HuH-7 (cell line): ENCODE results near the gene CARMIL1.

Source experiments
- DNase-seq: peaks from one replicate; pipeline ENCODE4 v3.0.0; 2011; ENCODE audit warnings: low spot score

The CARMIL1 gene

GRCh38 chr6:25311331-25311840 lies 32.2 kb downstream of the CARMIL1 start:
- DNase-seq = no peak

DNA sequence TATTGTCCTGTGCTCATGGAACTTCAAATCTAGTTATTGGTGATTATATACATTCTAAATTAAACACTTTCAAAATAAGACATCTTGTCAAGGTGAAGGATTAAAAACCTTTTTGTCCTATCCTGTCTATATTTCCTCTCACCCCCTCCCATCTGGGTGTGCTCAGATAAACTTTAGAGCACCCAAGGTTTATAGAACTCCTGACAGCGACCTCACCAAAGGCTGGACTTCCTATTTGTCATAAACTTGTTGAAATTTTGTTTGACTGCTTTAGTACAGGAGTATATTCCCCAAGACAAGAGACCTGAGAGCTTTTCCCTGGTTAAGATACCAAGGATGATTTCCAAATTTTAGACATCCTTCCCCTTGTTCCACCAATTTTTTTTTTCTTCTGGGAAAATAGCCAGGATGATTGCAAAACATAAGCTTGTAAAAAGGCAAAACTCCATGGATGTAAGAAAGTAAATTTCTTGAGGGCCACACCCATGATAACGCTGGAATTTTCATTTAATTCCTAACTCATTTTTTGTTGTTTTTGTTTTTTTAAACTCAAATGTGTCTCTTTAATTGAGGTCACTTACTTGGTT lies 33.0 kb downstream of the CARMIL1 start:
- no peak for DNase-seq

GRCh38 chr6:25312703-25313102 lies 33.5 kb downstream of the CARMIL1 start:
- no peak for DNase-seq

DNA sequence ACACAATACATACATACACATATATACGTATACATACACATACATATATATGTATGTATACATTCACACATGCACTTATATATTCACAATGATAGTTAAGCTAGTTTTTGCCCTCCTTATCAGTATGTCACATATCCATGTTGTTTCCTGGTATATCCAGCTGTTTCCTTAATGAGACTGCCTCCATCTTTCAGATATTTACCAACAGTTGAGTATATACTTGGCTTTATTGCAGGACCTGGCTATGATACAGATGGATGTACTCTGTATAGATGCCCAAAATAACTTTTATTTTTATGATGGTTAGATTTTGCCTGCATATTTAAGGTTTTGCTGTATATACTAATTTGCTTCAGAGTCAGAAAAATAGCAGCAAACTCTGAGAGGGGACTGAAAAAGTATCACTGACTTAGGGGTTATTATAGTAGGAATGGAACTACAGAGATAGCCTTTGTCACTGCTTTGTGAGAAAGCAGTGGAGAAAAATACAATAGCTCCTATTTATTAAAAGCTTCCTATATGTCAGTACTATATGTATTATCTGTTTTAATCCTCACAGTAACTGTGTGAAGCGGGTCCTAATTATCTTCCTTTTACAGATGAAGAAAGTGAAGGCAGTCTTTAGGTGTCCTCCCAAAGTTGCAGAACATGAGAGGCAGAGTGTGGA lies 35.5 kb downstream of the CARMIL1 start:
- DNase-seq = no peak

- DNase-seq = no peak
Measured at GRCh38 chr6:25315194-25316177, 36.3 kb downstream of the CARMIL1 start.

- DNase-seq = no peak
Measured at GRCh38 chr6:25316626-25317025, 37.5 kb downstream of the CARMIL1 start.

- no peak for DNase-seq
Measured at GRCh38 chr6:25318589-25318988, 39.4 kb downstream of the CARMIL1 start.

- no peak for DNase-seq
Measured at GRCh38 chr6:25320459-25320858, 41.3 kb downstream of the CARMIL1 start.

DNA sequence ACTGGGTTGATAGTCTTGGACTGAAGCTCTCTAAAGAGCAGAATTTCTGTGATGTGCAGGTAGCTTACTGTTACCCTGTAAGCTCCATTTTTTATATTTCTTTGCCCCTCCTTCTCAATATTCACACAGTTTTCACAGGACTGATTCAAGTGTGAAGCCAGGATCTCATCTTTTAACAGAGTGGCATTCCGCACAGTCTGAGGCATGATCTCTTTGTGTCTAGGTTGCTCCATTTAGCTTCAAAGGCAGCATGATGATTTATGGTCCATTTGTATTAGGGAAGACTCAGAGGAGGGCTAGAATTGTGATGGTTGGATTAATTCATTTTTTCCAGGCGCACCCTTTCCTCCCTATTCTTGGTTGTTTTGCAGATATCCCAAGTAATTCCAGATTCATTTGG lies 43.5 kb downstream of the CARMIL1 start:
- no peak for DNase-seq

GRCh38 chr6:25324066-25324762 lies 45.0 kb downstream of the CARMIL1 start:
- DNase-seq = no peak

- no peak for DNase-seq
Measured at GRCh38 chr6:25326126-25326525, 47.0 kb downstream of the CARMIL1 start.

- no peak for DNase-seq
Measured at GRCh38 chr6:25326960-25327359, 47.8 kb downstream of the CARMIL1 start.

GRCh38 chr6:25327432-25327831 lies 48.3 kb downstream of the CARMIL1 start:
- no peak for DNase-seq

DNA sequence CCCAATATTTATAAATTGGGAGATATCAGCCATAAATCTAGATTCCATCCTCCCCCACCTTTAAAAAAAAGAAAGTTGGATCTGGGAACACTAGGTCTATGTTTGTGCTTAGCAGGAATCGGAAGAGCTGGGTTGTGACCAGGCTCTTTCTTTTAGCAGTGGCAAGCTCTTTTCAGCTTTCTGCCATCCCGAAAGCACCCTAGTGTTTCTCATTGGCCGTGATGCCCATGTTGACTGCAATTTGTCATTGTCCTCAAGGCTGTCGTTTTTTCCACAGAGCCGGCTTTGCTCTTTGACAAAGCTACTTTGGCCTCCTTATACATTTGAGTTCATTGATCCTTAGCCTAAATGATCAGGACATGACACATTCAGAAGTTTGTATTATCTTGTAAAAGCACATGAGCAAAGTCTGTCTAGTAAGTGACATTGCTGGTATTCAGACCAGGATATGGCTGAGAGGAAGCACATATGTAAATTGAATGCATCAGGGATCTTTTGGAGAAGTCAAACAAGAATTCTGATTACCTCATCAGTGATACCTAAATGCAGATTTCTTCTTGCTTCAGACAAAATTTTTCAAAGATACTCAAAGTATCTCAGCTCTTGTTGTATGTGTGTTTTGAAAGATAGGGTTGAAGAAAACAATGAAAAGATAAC lies 50.1 kb downstream of the CARMIL1 start:
- no peak for DNase-seq

GRCh38 chr6:25329982-25330381 lies 50.8 kb downstream of the CARMIL1 start:
- no peak for DNase-seq

DNA sequence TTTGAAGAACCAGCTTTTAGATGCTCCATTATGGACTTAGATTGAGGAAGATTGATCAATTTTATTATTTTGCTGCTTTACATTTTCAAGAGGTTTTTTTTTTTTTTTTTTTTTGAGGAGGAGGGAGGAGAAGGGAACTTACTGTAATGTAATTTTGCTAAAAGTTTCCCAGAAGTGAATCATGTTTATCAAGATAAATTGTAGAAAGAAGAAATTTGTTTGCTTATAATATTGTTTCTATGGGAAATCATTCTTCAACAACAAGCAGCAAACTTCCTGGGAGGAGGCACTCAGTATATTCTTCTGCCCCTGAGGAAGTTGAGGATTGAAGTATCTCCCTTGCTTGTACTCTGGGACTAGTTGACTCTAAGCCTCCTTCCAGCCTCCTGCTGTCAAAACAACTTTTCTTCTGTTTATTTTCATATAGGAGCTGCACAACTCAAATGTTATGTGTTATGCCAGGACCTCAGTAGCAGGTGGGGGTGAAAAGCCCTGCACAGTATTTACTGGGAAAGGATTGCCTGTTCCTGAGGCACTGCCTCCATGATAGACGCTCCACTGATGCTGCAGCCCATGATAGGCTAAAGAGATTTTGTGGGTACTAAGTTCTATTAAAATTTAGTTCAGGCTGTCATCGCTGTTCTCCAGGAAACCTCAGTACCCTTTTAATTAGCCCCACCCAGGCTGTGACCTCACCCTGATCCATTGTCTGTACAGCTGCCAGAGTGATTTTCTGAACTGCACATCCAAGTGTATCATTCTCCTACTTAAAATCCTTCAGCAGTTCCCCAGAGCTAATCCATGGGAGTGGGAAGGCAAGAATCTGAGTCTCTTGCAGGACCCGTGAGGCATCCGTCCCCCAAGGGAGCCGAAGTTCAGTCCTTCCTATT lies 51.9 kb downstream of the CARMIL1 start:
- DNase-seq = no peak

DNA sequence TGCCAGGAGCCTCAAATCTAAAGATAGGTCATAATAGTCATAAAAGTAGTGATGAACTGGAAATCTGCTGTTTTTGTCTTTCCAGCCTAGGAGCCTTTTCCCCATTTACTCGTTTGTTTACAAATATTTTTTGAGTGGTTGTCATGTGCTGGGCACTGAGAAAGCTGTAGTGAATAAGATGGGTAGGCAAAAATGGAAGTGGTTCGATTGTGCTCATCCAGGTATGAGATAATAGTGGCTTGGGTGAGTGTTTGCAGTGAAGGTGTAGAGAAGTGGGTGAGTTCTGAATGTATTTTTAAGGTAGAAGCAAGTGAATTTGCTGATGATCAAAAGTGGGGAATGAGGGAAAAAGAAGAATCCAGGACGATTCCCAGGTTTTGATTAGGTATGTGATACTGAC lies 53.0 kb downstream of the CARMIL1 start:
- DNase-seq = no peak

- DNase-seq = no peak
Measured at GRCh38 chr6:25332655-25333071, 53.5 kb downstream of the CARMIL1 start.

DNA sequence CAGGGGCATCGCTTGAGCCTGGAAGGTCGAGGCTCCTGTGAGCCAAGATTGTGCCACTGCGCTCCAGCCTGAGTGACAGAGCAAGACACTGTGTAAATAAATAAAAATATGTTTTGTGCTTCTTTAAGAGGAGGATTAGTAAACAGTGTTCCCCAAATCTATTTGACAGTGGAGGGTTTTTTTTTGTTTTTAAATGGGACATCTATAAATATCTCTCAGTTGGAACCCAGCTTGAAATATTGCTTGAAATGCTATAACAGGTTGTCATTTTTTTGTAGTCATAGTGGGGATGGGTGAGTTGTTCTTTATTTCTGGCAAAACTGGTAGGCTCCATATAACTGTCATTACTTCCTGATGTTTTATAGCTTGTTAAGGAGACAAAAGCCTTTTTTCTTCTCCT lies 54.3 kb downstream of the CARMIL1 start:
- DNase-seq = no peak

DNA sequence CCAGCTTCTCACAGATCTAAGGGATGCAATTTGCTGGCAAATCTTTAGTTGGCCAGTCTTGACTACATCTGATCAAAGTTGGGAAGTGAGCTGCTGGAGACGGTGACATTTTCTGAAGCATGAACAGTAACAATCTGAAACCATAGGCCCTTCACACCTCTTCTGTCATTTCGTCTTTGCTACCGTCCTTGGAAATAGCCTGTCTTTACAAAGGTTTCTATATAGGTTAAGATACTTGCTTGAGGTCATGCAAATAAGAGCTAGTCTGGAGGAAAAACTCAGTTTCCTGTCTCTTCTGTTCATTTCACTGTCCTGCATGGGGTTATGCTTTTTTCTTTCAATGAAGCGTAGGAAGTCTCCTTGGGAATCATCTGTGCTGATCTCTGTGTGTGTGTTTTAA lies 55.6 kb downstream of the CARMIL1 start:
- DNase-seq = no peak

GRCh38 chr6:25336996-25337395 lies 57.8 kb downstream of the CARMIL1 start:
- DNase-seq = no peak
